RPMI7951 (cell line): ENCODE results near the gene UGT1A8. TPM values are rescaled to one million over a fixed set of nuclear protein-coding genes. Genes with fewer than 3 reads are reported as not detected.

Experiments used
- DNase-seq: peaks from one replicate; pipeline ENCODE4 v3.0.0-alpha.2; 2012; ENCODE audit warnings: low read depth
- total RNA-seq: library from RNA; depleted of rRNA; stranded (reverse); fragments of >200 nt; shearing (Covaris generic); gene quantifications from 2 replicates; pipeline ENCODE4 v1.2.3, GENCODE V29; 2014

Gene UGT1A8
- total RNA-seq, 1 experiment from 2014 or later: not detected

DNA sequence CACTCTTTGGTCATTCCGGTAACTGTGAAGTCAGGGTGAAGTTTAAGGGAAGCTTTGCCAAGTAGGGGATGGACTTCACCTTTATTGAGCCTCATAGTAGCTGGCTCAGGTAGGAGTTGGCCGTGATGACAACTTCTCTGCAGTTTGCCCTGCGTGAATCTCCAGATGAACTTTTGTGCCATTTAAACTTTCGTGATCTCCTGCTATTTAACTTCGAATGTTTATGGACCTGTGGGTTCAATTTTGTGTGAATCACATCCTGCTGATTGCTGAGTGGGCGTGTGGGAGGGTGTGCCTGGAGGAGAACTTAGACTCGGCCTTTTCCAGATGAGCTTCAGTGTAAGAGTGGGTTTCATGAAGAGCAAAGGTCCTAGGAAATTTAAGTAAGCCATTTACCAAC, 146.8 kb downstream of the UGT1A8 start:
- DNase-seq: peak; percentile 89

DNA sequence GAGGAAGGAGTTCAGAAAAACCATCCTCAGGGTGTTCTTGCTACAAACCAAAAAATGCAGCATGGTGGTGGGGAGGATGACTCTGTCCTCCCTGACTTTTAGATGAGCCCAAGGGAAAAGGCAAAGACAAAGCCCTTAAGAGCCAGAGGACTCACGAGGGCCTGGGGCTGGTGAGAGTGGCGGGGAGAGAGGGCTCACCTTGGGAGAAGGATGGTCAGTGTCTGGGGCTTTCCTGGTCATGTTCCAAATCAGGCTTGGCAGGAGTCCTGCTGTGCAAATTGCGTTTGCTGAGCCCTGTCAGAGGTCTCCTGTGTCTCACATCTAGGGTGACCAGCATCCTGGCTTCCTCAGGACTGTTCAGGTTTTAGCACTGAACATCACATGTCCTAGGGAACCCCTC, 147.3 kb downstream of the UGT1A8 start:
- peak; percentile 68 for DNase-seq

DNA sequence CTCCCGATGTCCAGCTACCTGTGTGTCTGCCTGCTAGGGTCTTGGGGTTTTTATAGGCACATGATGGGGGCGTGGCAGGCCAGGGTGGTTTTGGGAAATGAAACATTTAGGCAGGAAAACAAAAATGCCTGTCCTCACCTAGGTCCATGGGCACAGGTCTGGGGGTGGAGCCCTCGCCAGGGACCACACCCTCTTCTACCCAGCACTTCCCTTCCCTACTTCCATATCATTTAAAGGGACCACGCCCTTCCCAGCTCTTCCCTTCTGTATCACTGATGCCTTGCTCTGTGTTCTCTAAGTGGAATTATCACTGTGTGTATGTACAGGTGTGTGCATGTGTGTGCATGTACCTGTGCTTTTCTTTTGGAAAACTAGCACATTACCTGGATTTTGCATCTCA, 149.0 kb downstream of the UGT1A8 start:
- DNase-seq: no peak

DNA sequence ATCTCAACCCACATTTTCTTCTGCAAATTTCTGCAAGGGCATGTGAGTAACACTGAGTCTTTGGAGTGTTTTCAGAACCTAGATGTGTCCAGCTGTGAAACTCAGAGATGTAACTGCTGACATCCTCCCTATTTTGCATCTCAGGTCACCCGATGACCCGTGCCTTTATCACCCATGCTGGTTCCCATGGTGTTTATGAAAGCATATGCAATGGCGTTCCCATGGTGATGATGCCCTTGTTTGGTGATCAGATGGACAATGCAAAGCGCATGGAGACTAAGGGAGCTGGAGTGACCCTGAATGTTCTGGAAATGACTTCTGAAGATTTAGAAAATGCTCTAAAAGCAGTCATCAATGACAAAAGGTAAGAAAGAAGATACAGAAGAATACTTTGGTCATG, 150.6 kb downstream of the UGT1A8 start:
- peak; percentile 24 for DNase-seq

DNA sequence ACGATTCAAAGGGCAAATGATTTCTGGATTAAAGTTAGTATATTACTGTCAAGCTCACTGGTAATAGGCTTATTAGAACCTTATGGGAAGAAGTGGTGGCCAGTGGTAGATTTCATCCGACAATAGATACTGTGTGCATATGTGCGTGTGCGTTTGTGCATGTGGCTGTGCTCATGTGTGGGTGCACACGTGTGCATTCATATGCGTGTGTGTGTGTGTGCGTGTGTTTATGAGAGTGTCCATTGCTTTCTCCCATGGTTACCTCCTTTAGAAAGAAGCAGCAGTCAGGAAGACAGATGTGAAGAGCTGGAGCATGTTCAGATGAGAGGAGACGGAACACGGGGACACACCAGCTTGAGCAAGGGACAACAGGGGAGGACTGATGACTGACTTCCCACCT, 151.8 kb downstream of the UGT1A8 start:
- no peak for DNase-seq

GRCh38 chr2:233772153-233772552, 154.7 kb downstream of the UGT1A8 start:
- no peak for DNase-seq

DNA sequence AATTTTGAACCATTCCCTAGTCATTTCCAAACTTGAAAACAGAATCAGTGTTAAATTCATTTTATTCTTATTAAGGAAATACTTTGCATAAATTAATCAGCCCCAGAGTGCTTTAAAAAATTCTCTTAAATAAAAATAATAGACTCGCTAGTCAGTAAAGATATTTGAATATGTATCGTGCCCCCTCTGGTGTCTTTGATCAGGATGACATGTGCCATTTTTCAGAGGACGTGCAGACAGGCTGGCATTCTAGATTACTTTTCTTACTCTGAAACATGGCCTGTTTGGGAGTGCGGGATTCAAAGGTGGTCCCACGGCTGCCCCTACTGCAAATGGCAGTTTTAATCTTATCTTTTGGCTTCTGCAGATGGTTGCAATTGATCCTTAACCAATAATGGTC, 155.2 kb downstream of the UGT1A8 start:
- no peak for DNase-seq

GRCh38 chr2:233773854-233774253, 156.4 kb downstream of the UGT1A8 start:
- no peak for DNase-seq

- DNase-seq: no peak
Observed at GRCh38 chr2:233775414-233775813, 158.0 kb downstream of the UGT1A8 start.

- DNase-seq: no peak
Observed at GRCh38 chr2:233778030-233778429, 160.6 kb downstream of the UGT1A8 start, which contains the start of gene MROH2A. MROH2A (plus strand) TSS chr2:233778330; CDS start chr2:233779359, 1,029 bp downstream.

DNA sequence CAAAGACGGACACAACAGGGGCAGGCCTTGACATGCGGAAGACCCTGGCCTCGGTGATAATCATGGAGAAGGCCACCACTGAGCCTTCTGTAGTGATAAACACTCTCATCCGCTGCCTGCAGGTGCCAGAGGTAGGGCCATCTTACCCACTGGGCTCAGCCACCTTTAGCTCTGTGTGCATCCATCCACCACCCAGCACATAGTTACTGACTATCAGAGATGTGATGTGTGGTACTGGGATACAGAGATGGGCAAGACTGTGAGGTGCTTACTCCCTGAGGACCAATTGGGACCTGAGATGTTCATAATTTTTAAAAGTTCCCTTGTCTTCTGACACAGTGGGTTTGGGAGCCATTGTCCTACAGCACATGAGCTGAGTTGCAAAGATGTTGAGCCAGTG, 162.3 kb downstream of the UGT1A8 start:
- no peak for DNase-seq

DNA sequence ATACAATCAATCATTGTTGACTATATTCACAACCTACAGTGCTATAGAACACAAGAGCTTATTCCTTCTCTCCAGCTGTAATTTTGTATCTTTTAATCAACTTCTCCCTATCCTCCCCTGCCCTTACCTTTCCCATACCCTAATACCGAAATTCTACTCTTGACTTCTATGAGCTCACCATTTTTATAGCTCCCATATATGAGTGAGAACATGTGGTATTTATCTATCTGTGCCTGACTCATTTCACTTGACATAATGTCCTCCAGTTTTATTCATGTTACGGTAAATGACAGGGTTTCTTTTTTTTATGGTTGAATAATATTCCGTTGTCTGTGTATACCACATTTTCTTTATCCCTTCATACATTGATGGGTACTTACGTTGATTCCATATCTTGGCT, 163.3 kb downstream of the UGT1A8 start:
- peak; percentile 42 for DNase-seq

GRCh38 chr2:233789554-233789953, 172.1 kb downstream of the UGT1A8 start:
- no peak for DNase-seq

- DNase-seq: no peak
Observed at GRCh38 chr2:233791151-233791882, 173.9 kb downstream of the UGT1A8 start.

DNA sequence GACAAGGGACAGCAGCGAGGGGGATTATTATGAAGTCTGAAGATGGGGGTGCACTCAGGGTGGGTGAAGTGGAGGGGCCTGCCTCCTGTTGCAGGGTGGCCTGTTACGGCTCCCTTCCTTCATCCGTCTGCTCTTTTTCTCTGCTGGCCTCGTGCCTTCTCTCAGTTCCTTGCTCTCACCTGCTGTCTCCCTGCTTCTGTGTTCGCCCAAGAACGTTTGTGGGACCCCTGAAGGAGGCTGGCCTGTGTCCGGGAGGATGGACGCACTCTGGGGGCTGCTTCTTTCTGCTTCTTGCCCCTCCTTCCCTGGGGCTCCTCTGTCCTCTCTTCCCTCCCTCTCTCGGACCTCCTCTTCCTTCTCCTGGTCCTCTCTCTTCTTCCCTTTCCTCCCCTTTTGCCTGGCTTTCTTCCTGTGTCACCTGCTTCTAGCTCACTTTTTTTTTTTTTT, 174.5 kb downstream of the UGT1A8 start:
- no peak for DNase-seq

DNA sequence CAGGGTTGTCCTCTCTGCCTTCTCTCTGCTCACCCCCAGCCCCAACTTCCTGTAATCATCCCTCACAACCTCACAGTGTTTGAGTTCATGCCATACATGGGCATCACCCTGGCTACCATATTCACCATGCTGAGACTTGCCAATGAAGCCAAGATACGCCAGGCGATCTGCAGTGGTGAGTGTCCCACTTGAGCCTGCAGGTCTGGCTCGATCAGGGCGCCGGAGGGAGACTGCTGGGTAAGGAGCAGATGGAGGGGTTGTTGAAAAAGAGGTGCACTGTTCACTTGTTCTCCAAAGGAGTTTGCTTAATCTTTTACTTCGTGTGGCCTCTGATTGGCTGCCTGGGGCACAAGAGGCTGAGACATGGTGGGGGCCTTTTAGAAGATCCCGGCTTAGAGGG, 175.3 kb downstream of the UGT1A8 start:
- DNase-seq: no peak

GRCh38 chr2:233793465-233794127, 176.2 kb downstream of the UGT1A8 start:
- DNase-seq: no peak

DNA sequence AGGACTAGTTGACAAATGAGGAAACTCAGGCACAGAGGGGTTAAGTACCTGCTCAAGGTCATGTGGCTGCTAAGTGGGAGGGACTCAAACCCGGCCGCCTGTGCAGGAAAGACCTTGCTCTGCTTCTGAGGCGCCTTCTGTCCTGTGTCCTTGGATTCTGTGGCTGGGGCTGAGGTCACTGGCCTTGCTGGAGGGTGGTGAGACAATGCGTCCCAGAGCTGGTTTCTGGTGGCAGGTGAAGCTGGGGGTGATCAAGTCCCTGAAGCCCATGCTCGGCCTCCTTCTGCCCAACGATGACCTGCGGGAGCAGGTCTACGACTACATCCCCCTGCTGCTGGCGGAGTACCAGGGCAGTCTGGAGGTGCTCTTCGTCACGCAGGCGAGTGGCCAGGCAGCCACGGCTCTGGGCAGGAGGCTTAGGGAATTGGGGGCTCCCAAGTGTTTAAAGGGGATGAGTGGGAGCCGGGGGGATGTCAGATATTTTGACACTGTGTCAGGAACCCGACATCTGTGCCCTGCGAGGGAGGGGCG, 176.8 kb downstream of the UGT1A8 start:
- no peak for DNase-seq

GRCh38 chr2:233795735-233796171, 178.3 kb downstream of the UGT1A8 start:
- no peak for DNase-seq

DNA sequence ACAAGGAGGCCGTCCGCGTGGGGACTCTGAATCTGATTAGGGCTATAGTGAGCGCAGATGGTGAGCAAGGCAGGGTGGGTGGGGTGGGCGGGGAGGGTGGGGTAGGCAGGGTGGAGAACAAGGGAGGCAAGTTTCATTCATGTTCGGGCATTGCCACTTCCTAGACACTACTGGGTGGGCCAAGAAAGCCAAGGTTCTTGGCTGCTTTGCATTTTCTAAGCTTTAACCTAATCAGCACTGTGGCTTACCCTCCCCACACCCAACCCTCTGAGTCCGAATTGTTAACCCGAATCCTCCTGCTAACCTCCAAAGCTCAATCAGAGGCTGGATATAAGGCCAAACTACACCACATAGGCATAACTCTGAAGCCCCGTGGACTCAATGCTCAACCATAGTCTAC, 178.8 kb downstream of the UGT1A8 start:
- DNase-seq: no peak

- DNase-seq: no peak
Observed at GRCh38 chr2:233798335-233799086, 181.1 kb downstream of the UGT1A8 start.

DNA sequence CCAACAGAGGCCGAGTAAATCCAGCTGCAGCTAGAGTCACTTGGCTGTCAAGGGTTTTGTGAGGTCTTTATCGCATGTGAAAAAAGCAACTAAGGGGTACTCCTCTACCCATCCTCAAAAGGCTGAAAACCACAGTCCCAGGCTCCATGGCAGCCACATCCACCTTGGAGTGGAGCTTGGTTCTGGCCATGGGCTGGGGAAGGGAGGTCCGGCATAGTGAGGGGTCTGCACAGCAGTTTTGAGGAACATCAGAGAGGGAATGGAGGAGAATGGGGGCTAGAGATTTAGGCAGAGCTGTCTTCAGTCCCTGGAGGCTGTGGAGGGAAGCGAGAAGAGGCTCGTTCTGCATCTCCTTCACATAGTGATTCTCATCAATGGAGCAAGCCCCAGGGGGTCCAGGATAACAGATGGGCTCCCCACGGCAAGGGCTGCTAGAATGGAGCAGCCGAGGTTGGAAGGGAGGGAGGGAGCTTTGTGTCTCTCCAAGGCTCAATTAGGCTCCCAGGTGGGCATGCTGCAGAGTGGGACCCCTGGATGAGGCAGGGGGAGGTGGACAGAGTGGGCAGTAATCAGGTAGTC, 181.7 kb downstream of the UGT1A8 start:
- no peak for DNase-seq
